ENCODE results near the gene NECAB3. TPM values are rescaled to one million over a fixed set of nuclear protein-coding genes. Genes with fewer than 3 reads are reported as not detected.

The NECAB3 gene
- total and polyA plus RNA-seq, 11 donors, result 37.6 to 111 (median 71.8) TPM

- WGBS, 4 donors, result 96 to 100% (median 98%) methylated on average over 4 to 5 of the region's 5 CpGs
- intact Hi-C loops (cut with DNase I), result loop anchor here in 6 of 10 donors (2.0 to 5.0 kb wide), 5 partner anchors 63 to 267 kb away; partner anchors contain the start of genes CDK5RAP1 (in 1 of the 6) and ZNF341 (in 1 of the 6)
- Histone ChIP-seq H3K36me3 (peaks cover 0 to 34% (median 8%) of the 10 kb centered on the region in 9 donors), H3K4me3 (no peak overlapping the region), H3K4me1 (peaks cover 3 to 60% (median 38%) of the 10 kb centered on the region in 12 donors), H3K27me3 (no peaks in the 10 kb centered on the region), H3K9me3 (no peaks in the 10 kb centered on the region), H3K27ac (no peak overlapping the region)
- DNase-seq (peak in 1 of 5 donors; percentile 25), ATAC-seq (no peak)
- TF ChIP-seq CTCF (IDR thresholded peaks at IDR 0.05) (no peak), POLR2A (IDR thresholded peaks at IDR 0.05) (no peak)
These were observed 5.0 kb downstream of the NECAB3 start for GRCh38 chr20:33669224-33669623.

- WGBS, 4 donors, result 81 to 91% (median 90%) methylated on average over 13 of the region's 13 CpGs
- ATAC-seq, result no peak
- Histone ChIP-seq H3K27ac (peak overlapping the region in 4 of 12 donors; percentile 39 to 94 (median 82)), H3K36me3 (peaks cover 0 to 34% (median 8%) of the 10 kb centered on the region in 9 donors), H3K4me3 (peak overlapping the region in 2 of 12 donors; percentile 72 to 74), H3K9me3 (no peaks in the 10 kb centered on the region), H3K4me1 (peaks cover 3 to 63% (median 42%) of the 10 kb centered on the region in 12 donors), H3K27me3 (no peaks in the 10 kb centered on the region)
- peak in 1 of 5 donors; percentile 20 for DNase-seq
- intact Hi-C loops (cut with DNase I), result loop anchor here in 6 of 10 donors (2.0 to 5.0 kb wide), 5 partner anchors 64 to 266 kb away; partner anchors contain the start of genes CDK5RAP1 (in 1 of the 6) and ZNF341 (in 1 of the 6)
- TF ChIP-seq POLR2A (IDR thresholded peaks at IDR 0.05), result no peak
- no peak for TF ChIP-seq CTCF (IDR thresholded peaks at IDR 0.05)
These were observed 5.6 kb downstream of the NECAB3 start for GRCh38 chr20:33668466-33669155.

GRCh38 chr20:33667676-33668465, 6.4 kb downstream of the NECAB3 start:
- 9 to 19% (median 13%) methylated on average over 23 to 47 of the region's 47 CpGs for WGBS, 4 donors
- intact Hi-C loops (cut with DNase I), result loop anchor here in 6 of 10 donors (2.0 to 5.0 kb wide), 5 partner anchors 64 to 266 kb away; partner anchors contain the start of genes CDK5RAP1 (in 1 of the 6) and ZNF341 (in 1 of the 6)

More at GRCh38 chr20:33667676-33668465, 6.4 kb downstream of the NECAB3 start:
- DNase-seq, result peak; percentile 81 to 91 (median 83)
- H3K4me1 ChIP-seq, result peaks cover 3 to 63% (median 41%) of the 10 kb centered on the region in 12 donors
- no peaks in the 10 kb centered on the region for H3K9me3 ChIP-seq
- peak; percentile 83 to 95 (median 90) for TF ChIP-seq CTCF (IDR thresholded peaks at IDR 0.05)
- TF ChIP-seq POLR2A (IDR thresholded peaks at IDR 0.05), result no peak
- peak overlapping the region; percentile 19 to 74 (median 62) for H3K4me3 ChIP-seq
- ATAC-seq, result peak; percentile 13 to 58 (median 54)
- peak overlapping the region in 11 of 12 donors; percentile 76 to 94 (median 85) for H3K27ac ChIP-seq
- peaks cover 0 to 34% (median 8%) of the 10 kb centered on the region in 9 donors for H3K36me3 ChIP-seq
- no peaks in the 10 kb centered on the region for H3K27me3 ChIP-seq

All from heart left ventricle (tissue), 16 donors.